ENCODE results near the gene ADARB2. TPM values are rescaled to one million over a fixed set of nuclear protein-coding genes. Genes with fewer than 3 reads are reported as not detected.

The ADARB2 gene
- total RNA-seq, 1 experiment from 2014 or later, result not detected

- no peaks in the 10 kb centered on the region for H3K9me3 Mint-ChIP-seq (ENCODE audit: low read depth, unreplicated experiment)
- DNase-seq, result no peak
- H3K4me1 Mint-ChIP-seq (ENCODE audit: low read depth, unreplicated experiment), result no peaks in the 10 kb centered on the region
- H3K27ac Mint-ChIP-seq (ENCODE audit: unreplicated experiment), result no peak overlapping the region
- intact Hi-C loops (cut with micrococcal nuclease; ENCODE audit: unreplicated experiment), result no loop called here
- CTCF ChIA-PET, result interaction anchor here (0.6 kb wide), 1 partner anchor 247 kb away, joined by 7 read pairs; no protein-coding TSS in a partner anchor
- H3K27me3 Mint-ChIP-seq (ENCODE audit: unreplicated experiment), result peaks cover 11% of the 10 kb centered on the region
- no peaks in the 10 kb centered on the region for H3K36me3 Mint-ChIP-seq (ENCODE audit: insufficient read depth, unreplicated experiment)
- BruUV-seq (replicated peaks), result no TSS peak
- no peak for TF ChIP-seq CTCF (IDR thresholded peaks at IDR 0.05; ENCODE audit: unreplicated experiment)
- no peak overlapping the region for H3K4me3 Mint-ChIP-seq (ENCODE audit: low read depth, unreplicated experiment)
These were observed 519.7 kb downstream of the ADARB2 start for GRCh38 chr10:1217661-1218060.

GRCh38 chr10:1217237-1217587, 520.1 kb downstream of the ADARB2 start:
- intact Hi-C loops (cut with micrococcal nuclease; ENCODE audit: unreplicated experiment), result no loop called here
- CTCF ChIA-PET, result no interaction called here
- H3K27ac Mint-ChIP-seq (ENCODE audit: unreplicated experiment), result no peak overlapping the region
- no peak for DNase-seq
- no TSS peak for BruUV-seq (replicated peaks)
- H3K27me3 Mint-ChIP-seq (ENCODE audit: unreplicated experiment), result peaks cover 15% of the 10 kb centered on the region
- H3K4me3 Mint-ChIP-seq (ENCODE audit: low read depth, unreplicated experiment), result no peak overlapping the region
- H3K4me1 Mint-ChIP-seq (ENCODE audit: low read depth, unreplicated experiment), result no peaks in the 10 kb centered on the region
- no peaks in the 10 kb centered on the region for H3K9me3 Mint-ChIP-seq (ENCODE audit: low read depth, unreplicated experiment)
- no peak for TF ChIP-seq CTCF (IDR thresholded peaks at IDR 0.05; ENCODE audit: unreplicated experiment)
- H3K36me3 Mint-ChIP-seq (ENCODE audit: insufficient read depth, unreplicated experiment), result no peaks in the 10 kb centered on the region

- intact Hi-C loops (cut with micrococcal nuclease; ENCODE audit: unreplicated experiment), result no loop called here
- H3K4me3 Mint-ChIP-seq (ENCODE audit: low read depth, unreplicated experiment), result no peak overlapping the region
- H3K27ac Mint-ChIP-seq (ENCODE audit: unreplicated experiment), result no peak overlapping the region
- DNase-seq, result no peak
- H3K9me3 Mint-ChIP-seq (ENCODE audit: low read depth, unreplicated experiment), result no peaks in the 10 kb centered on the region
- TF ChIP-seq CTCF (IDR thresholded peaks at IDR 0.05; ENCODE audit: unreplicated experiment), result no peak
- H3K4me1 Mint-ChIP-seq (ENCODE audit: low read depth, unreplicated experiment), result no peaks in the 10 kb centered on the region
- no TSS peak for BruUV-seq (replicated peaks)
- CTCF ChIA-PET, result no interaction called here
- no peaks in the 10 kb centered on the region for H3K36me3 Mint-ChIP-seq (ENCODE audit: insufficient read depth, unreplicated experiment)
- peaks cover 19% of the 10 kb centered on the region for H3K27me3 Mint-ChIP-seq (ENCODE audit: unreplicated experiment)
These were observed 520.6 kb downstream of the ADARB2 start for GRCh38 chr10:1216574-1217236.

GRCh38 chr10:1215862-1216573, 521.3 kb downstream of the ADARB2 start:
- BruUV-seq (replicated peaks), result no TSS peak
- no peaks in the 10 kb centered on the region for H3K36me3 Mint-ChIP-seq (ENCODE audit: insufficient read depth, unreplicated experiment)
- no peak for TF ChIP-seq CTCF (IDR thresholded peaks at IDR 0.05; ENCODE audit: unreplicated experiment)
- H3K27me3 Mint-ChIP-seq (ENCODE audit: unreplicated experiment), result peaks cover 26% of the 10 kb centered on the region
- CTCF ChIA-PET, result no interaction called here
- no peak for DNase-seq
- H3K4me1 Mint-ChIP-seq (ENCODE audit: low read depth, unreplicated experiment), result no peaks in the 10 kb centered on the region
- H3K4me3 Mint-ChIP-seq (ENCODE audit: low read depth, unreplicated experiment), result no peak overlapping the region
- intact Hi-C loops (cut with micrococcal nuclease; ENCODE audit: unreplicated experiment), result no loop called here
- H3K27ac Mint-ChIP-seq (ENCODE audit: unreplicated experiment), result no peak overlapping the region
- H3K9me3 Mint-ChIP-seq (ENCODE audit: low read depth, unreplicated experiment), result no peaks in the 10 kb centered on the region

Measured in Calu3 (cell line).